Mesenchymal stem cell (in vitro differentiated cells and primary cell): ENCODE results near the gene SERPINA10.

Experiments
- DNase-seq: peaks from one replicate; pipeline ENCODE4 v3.0.0-alpha.2; 2013
- H2AFZ ChIP-seq: one replicate; pipeline ENCODE4 v1.6.1; 2013; ENCODE audit warnings: low read depth, mild to moderate bottlenecking, control low read depth, inconsistent platforms, low read length, moderate library complexity
- H2AK5ac ChIP-seq: 2 replicates; pipeline ENCODE4 v1.6.1; 2013; ENCODE audit warnings: low read length, moderate library complexity, mild to moderate bottlenecking, inconsistent platforms; ENCODE audit not compliant: severe bottlenecking
- H2BK120ac ChIP-seq: one replicate; pipeline ENCODE4 v1.6.1; 2013; ENCODE audit warnings: low read depth, mild to moderate bottlenecking, inconsistent platforms, low read length, moderate library complexity
- H2BK12ac ChIP-seq, 2 experiments: one replicate each; pipeline ENCODE4 v1.6.1; 2013; ENCODE audit warnings: inconsistent platforms in 2 of 2, low read length in 2 of 2, mild to moderate bottlenecking in 2 of 2, moderate library complexity in 2 of 2, control low read depth in 1 of 2
- H2BK15ac ChIP-seq: one replicate; pipeline ENCODE4 v1.6.1; 2013; ENCODE audit warnings: mild to moderate bottlenecking, low read depth, inconsistent platforms; ENCODE audit not compliant: poor library complexity, severe bottlenecking
- H2BK5ac ChIP-seq: 2 replicates; pipeline ENCODE4 v1.6.1; 2013; ENCODE audit warnings: low read depth, mild to moderate bottlenecking, low read length, control low read depth, inconsistent platforms; ENCODE audit not compliant: poor library complexity, severe bottlenecking
- H3K14ac ChIP-seq, 2 experiments: one replicate each; pipeline ENCODE4 v1.6.1; 2013; ENCODE audit warnings: inconsistent platforms in 2 of 2, low read length in 2 of 2, control low read depth in 1 of 2, mild to moderate bottlenecking in 1 of 2, moderate library complexity in 1 of 2
- H3K18ac ChIP-seq, 2 experiments: one replicate each; pipeline ENCODE4 v1.6.1; 2013; ENCODE audit warnings: inconsistent platforms in 2 of 2, low read length in 2 of 2, control low read depth in 1 of 2, low read depth in 1 of 2, mild to moderate bottlenecking in 1 of 2
- H3K23ac ChIP-seq, 2 experiments: one replicate each; pipeline ENCODE4 v1.6.1; 2013; ENCODE audit warnings: inconsistent platforms in 2 of 2, low read length in 2 of 2, mild to moderate bottlenecking in 2 of 2, moderate library complexity in 2 of 2, control low read depth in 1 of 2
- H3K27ac ChIP-seq: 2 replicates; pipeline ENCODE4 v1.5.1; 2013; ENCODE audit warnings: mild to moderate bottlenecking, moderate library complexity, low read length, control low read depth, inconsistent platforms; ENCODE audit not compliant: poor library complexity, severe bottlenecking
- H3K27me3 ChIP-seq, 2 experiments: 2 replicates each; pipeline versions ENCODE4 v1.6.1 to v1.7.0; 2013; ENCODE audit warnings: low read length in 2 of 2, mild to moderate bottlenecking in 2 of 2, moderate library complexity in 2 of 2, control low read depth in 1 of 2, inconsistent platforms in 1 of 2; ENCODE audit not compliant: control insufficient read depth in 1 of 2, insufficient read depth in 1 of 2
- H3K36me3 ChIP-seq, 2 experiments: 2 replicates each; pipeline versions ENCODE4 v1.6.1 to v1.7.0; 2013; ENCODE audit warnings: low read length in 2 of 2, control low read depth in 1 of 2, inconsistent platforms in 1 of 2, low read depth in 1 of 2, mild to moderate bottlenecking in 1 of 2; ENCODE audit not compliant: insufficient read depth in 2 of 2, control insufficient read depth in 1 of 2
- H3K4ac ChIP-seq, 2 experiments: one replicate each; pipeline ENCODE4 v1.6.1; 2013; ENCODE audit warnings: inconsistent platforms in 2 of 2, low read length in 2 of 2, mild to moderate bottlenecking in 2 of 2, moderate library complexity in 2 of 2, control low read depth in 1 of 2, low read depth in 1 of 2
- H3K4me1 ChIP-seq: 2 replicates; pipeline ENCODE4 v1.6.1; 2013; ENCODE audit warnings: low read depth, low read length, control low read depth; ENCODE audit not compliant: control insufficient read depth, insufficient read depth
- H3K4me2 ChIP-seq: 2 replicates; pipeline ENCODE4 v1.6.1; 2013; ENCODE audit warnings: low read length, mild to moderate bottlenecking, inconsistent platforms; ENCODE audit not compliant: poor library complexity, severe bottlenecking
- H3K4me3 ChIP-seq, 2 experiments: 2 replicates each; pipeline versions ENCODE4 v1.5.1 to v1.7.0; 2013; ENCODE audit warnings: low read length in 2 of 2, mild to moderate bottlenecking in 2 of 2, control low read depth in 1 of 2, low read depth in 1 of 2; ENCODE audit not compliant: insufficient read depth in 1 of 2
- H3K79me1 ChIP-seq: replicated peaks from 2 replicates; pipeline ENCODE4 v1.6.1; 2013; ENCODE audit warnings: mild to moderate bottlenecking, control low read depth, low read length, inconsistent platforms; ENCODE audit not compliant: poor library complexity, severe bottlenecking
- H3K9ac ChIP-seq: 2 replicates; pipeline ENCODE4 v1.7.0; 2013; ENCODE audit warnings: mild to moderate bottlenecking, low read length, moderate library complexity
- H3K9me3 ChIP-seq: 2 replicates; pipeline ENCODE4 v1.7.0; 2013; ENCODE audit warnings: mild to moderate bottlenecking, low read length; ENCODE audit not compliant: control insufficient read depth
- H4K8ac ChIP-seq: one replicate; pipeline ENCODE4 v1.6.1; 2013; ENCODE audit warnings: inconsistent platforms, mild to moderate bottlenecking, low read length, moderate library complexity
- H4K91ac ChIP-seq: one replicate; pipeline ENCODE4 v1.6.1; 2013; ENCODE audit warnings: mild to moderate bottlenecking, low read length, inconsistent platforms
- WGBS: methylation state at CpG from one replicate; pipeline ENCODE4 v1.1.7; 2013; ENCODE audit warnings: mixed read lengths; 5-methylcytosine and 5-hydroxymethylcytosine counted together

SERPINA10 gene

GRCh38 chr14:94321421-94322271 is 28.6 kb upstream of the SERPINA10 start:
- no peaks in the 10 kb centered on the region for H3K9me3 ChIP-seq
- no peak overlapping the region for H3K23ac ChIP-seq
- no peak overlapping the region for H3K14ac ChIP-seq
- H2AFZ ChIP-seq, result no peak overlapping the region
- peaks cover 4% of the 10 kb centered on the region for H3K4me1 ChIP-seq
- peak overlapping the region; percentile 5 for H2AK5ac ChIP-seq
- H2BK5ac ChIP-seq, result no peak overlapping the region
- H3K9ac ChIP-seq, result no peak overlapping the region
- H3K27me3 ChIP-seq, result no peaks in the 10 kb centered on the region
- no peak overlapping the region for H2BK120ac ChIP-seq
- WGBS, result 80% methylated on average over 5 of the region's 5 CpGs
- no peaks in the 10 kb centered on the region for H3K79me1 ChIP-seq
- no peaks in the 10 kb centered on the region for H3K36me3 ChIP-seq
- H4K8ac ChIP-seq, result no peak overlapping the region
- H2BK12ac ChIP-seq, result no peak overlapping the region
- H3K4me3 ChIP-seq, result no peak overlapping the region
- no peak overlapping the region for H3K4me2 ChIP-seq
- no peak overlapping the region for H3K27ac ChIP-seq
- H3K18ac ChIP-seq, result no peak overlapping the region
- H2BK15ac ChIP-seq, result no peak overlapping the region
- no peak for DNase-seq
- H4K91ac ChIP-seq, result no peak overlapping the region
- H3K4ac ChIP-seq, result no peak overlapping the region

DNA sequence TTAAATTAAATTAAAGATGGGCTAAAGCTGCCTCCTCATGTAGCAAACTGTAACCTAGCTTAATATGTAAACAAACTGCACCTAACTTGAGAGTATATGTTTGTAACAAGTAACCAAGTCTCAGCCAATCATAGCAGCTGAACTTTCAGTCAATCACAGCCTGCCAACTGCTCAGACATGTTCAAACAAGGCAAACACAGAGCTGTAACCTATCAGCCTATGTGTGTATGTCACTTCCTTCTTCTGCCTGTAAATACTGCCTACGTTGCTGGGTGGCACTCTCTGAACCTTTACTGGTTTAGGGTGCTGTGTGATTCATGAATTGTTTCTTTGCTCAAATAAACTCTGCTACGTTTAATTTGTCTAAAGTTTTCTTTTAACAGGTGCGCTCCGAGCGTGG is 27.2 kb upstream of the SERPINA10 start:
- Histone ChIP-seq H2BK15ac (no peak overlapping the region), H3K27ac (no peak overlapping the region), H3K4me2 (no peak overlapping the region), H3K18ac (no peak overlapping the region), H3K4me3 (no peak overlapping the region), H3K79me1 (no peaks in the 10 kb centered on the region), H4K91ac (no peak overlapping the region), H3K14ac (no peak overlapping the region), H3K23ac (no peak overlapping the region), H3K36me3 (no peaks in the 10 kb centered on the region), H3K4me1 (peaks cover 4% of the 10 kb centered on the region), H2BK12ac (no peak overlapping the region), H2AK5ac (no peak overlapping the region), H3K27me3 (no peaks in the 10 kb centered on the region), H4K8ac (no peak overlapping the region), H2BK5ac (no peak overlapping the region), H3K9me3 (peaks cover 8% of the 10 kb centered on the region), H3K9ac (no peak overlapping the region), H3K4ac (no peak overlapping the region), H2AFZ (no peak overlapping the region), H2BK120ac (no peak overlapping the region)
- DNase-seq, result no peak
- WGBS, result 74% methylated on average over 5 of the region's 5 CpGs

DNA sequence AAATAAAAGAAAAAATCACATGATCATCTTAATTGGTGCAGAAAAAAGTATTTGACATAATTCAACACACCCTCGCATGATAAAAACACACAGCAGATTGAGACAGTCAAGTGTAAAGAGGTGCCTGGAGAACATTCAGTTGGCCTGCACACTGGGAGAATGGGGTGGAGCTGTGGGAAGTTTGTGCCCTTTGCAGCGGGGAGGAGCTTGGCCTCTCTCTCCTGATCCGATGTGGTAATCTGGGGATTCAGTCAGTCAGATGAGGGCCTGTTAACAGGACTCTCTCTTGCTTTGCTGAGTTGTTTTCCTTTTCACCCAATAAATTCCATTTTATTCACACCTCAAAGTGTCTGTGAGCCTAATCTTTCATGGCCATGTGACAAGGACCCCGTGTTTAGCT is 24.2 kb upstream of the SERPINA10 start:
- no peaks in the 10 kb centered on the region for H3K36me3 ChIP-seq
- H2BK12ac ChIP-seq, result no peak overlapping the region
- no peak overlapping the region for H3K14ac ChIP-seq
- no peaks in the 10 kb centered on the region for H3K27me3 ChIP-seq
- no peak overlapping the region for H4K91ac ChIP-seq
- no peak overlapping the region for H2BK15ac ChIP-seq
- H2AFZ ChIP-seq, result no peak overlapping the region
- no peaks in the 10 kb centered on the region for H3K79me1 ChIP-seq
- H2BK5ac ChIP-seq, result no peak overlapping the region
- peak overlapping the region; percentile 75 for H3K9ac ChIP-seq
- no peak overlapping the region for H2BK120ac ChIP-seq
- peaks cover 8% of the 10 kb centered on the region for H3K9me3 ChIP-seq
- H2AK5ac ChIP-seq, result no peak overlapping the region
- no peaks in the 10 kb centered on the region for H3K4me1 ChIP-seq
- no peak overlapping the region for H3K4me3 ChIP-seq
- DNase-seq, result no peak
- 82% methylated on average over 3 of the region's 4 CpGs for WGBS
- no peak overlapping the region for H3K4ac ChIP-seq
- H4K8ac ChIP-seq, result no peak overlapping the region
- no peak overlapping the region for H3K4me2 ChIP-seq
- H3K23ac ChIP-seq, result no peak overlapping the region
- no peak overlapping the region for H3K27ac ChIP-seq
- H3K18ac ChIP-seq, result no peak overlapping the region

DNA sequence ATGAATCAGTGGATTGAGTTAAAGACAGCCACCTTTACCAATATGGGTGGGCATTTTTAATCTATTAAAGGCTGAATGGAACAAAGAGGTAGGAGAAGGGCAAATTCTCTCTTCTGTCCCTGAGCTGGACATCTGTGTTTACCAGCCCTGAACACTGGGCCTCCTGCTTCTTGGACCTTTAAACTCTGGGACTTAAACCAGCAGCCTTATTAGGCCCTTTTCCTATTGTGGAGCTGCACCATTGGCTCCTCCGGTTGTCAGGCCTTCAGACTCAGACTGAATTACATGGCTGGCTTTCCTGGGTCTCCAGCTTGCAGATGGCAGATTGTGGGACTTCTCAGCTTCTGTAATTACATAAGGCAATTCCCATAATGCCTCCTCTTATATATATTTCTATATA is 23.6 kb upstream of the SERPINA10 start:
- WGBS, result 70% methylated on average over 1 of the region's 1 CpG
- Histone ChIP-seq H2BK5ac (no peak overlapping the region), H3K4me1 (no peaks in the 10 kb centered on the region), H2BK120ac (no peak overlapping the region), H3K4ac (no peak overlapping the region), H4K91ac (no peak overlapping the region), H2BK15ac (no peak overlapping the region), H2AK5ac (no peak overlapping the region), H3K9ac (no peak overlapping the region), H3K4me2 (no peak overlapping the region), H3K18ac (no peak overlapping the region), H3K9me3 (peaks cover 8% of the 10 kb centered on the region), H3K23ac (no peak overlapping the region), H4K8ac (no peak overlapping the region), H3K4me3 (no peak overlapping the region), H2BK12ac (no peak overlapping the region), H3K79me1 (no peaks in the 10 kb centered on the region), H3K36me3 (no peaks in the 10 kb centered on the region), H3K27me3 (no peaks in the 10 kb centered on the region), H3K27ac (no peak overlapping the region), H2AFZ (no peak overlapping the region), H3K14ac (no peak overlapping the region)
- DNase-seq, result no peak
